NCI-H1694 treated with DMSO at 0.1 percent for 48 hours (cell line): ENCODE results near the gene IRGC.
"Not testable (repeated sequence)": the region's sequence is repeated elsewhere in the genome, so short reads cannot be mapped to it uniquely, and the experiment has no call there.

ENCODE experiments used
- DNase-seq: peaks from one replicate; lab custom pipeline; 2025; lab: John Stamatoyannopoulos, UW

IRGC gene

GRCh38 chr19:43754503-43755255 lies 38.8 kb downstream of the IRGC start, which contains the start of gene SMG9:
Gene SMG9 (minus strand): TSS chr19:43754962. CDS start chr19:43750741, 4,221 bp downstream.
- peak; percentile 92 for DNase-seq

- peak; percentile 70 for DNase-seq
These were observed 39.5 kb downstream of the IRGC start for GRCh38 chr19:43755256-43755801.

- DNase-seq, result no peak
These were observed 43.6 kb downstream of the IRGC start for GRCh38 chr19:43759515-43759914.

- no peak for DNase-seq
These were observed 45.1 kb downstream of the IRGC start for GRCh38 chr19:43760941-43761340.

GRCh38 chr19:43762814-43763213 lies 46.9 kb downstream of the IRGC start:
- no peak for DNase-seq

GRCh38 chr19:43763473-43763939 lies 47.6 kb downstream of the IRGC start:
- DNase-seq, result no peak

- not testable (repeated sequence) for DNase-seq
These were observed 48.8 kb downstream of the IRGC start for GRCh38 chr19:43764684-43765083.

GRCh38 chr19:43765109-43765876 lies 49.4 kb downstream of the IRGC start:
- DNase-seq, result no peak

- DNase-seq, result no peak
These were observed 50.8 kb downstream of the IRGC start for GRCh38 chr19:43766755-43767043.

GRCh38 chr19:43767316-43767715 lies 51.4 kb downstream of the IRGC start:
- DNase-seq, result no peak

- DNase-seq, result no peak
These were observed 51.9 kb downstream of the IRGC start for GRCh38 chr19:43767818-43768217.

GRCh38 chr19:43768273-43769050 lies 52.6 kb downstream of the IRGC start:
- no peak for DNase-seq

GRCh38 chr19:43769256-43769655 lies 53.4 kb downstream of the IRGC start:
- no peak for DNase-seq
